Colonic mucosa (tissue), 4 donors: Measurements from ENCODE around the gene ATP10D. TPM values are rescaled to one million over a fixed set of nuclear protein-coding genes. Genes with fewer than 3 reads are reported as not detected.

ENCODE experiments used
- DNase-seq: peaks from one replicate; pipeline ENCODE4 v3.0.0-alpha.2; 2020
- H3K27ac ChIP-seq: fragments of 200-600 bp; one replicate; pipeline ENCODE4 v1.8.0; 2021
- H3K27me3 ChIP-seq: fragments of 200-600 bp; one replicate; pipeline ENCODE4 v1.8.0; 2021
- H3K36me3 ChIP-seq: fragments of 200-600 bp; one replicate; pipeline ENCODE4 v1.8.0; 2021
- H3K4me1 ChIP-seq: fragments of 200-600 bp; one replicate; pipeline ENCODE4 v1.8.0; 2021; ENCODE audit warnings: mild to moderate bottlenecking
- H3K4me3 ChIP-seq: fragments of 200-600 bp; one replicate; pipeline ENCODE4 v1.8.0; 2021
- H3K9ac ChIP-seq, 2 donors: one replicate each; pipeline ENCODE4 v1.7.0; 2013; ENCODE audit warnings: control low read depth in 2 of 2, low read depth in 2 of 2, low read length in 2 of 2
- H3K9me3 ChIP-seq: fragments of 200-600 bp; one replicate; pipeline ENCODE4 v1.8.0; 2021
- CTCF ChIP-seq: fragments of 200-600 bp; IDR thresholded peaks from one replicate; pipeline ENCODE4 v1.8.0; 2022; ENCODE audit warnings: antibody characterized with exemption, mild to moderate bottlenecking
- intact Hi-C: fragments of 100-400 bp; cut with DNase I; formaldehyde crosslinking; loops from one replicate; pipeline ENCODE4 v1.14.1; 2022
- total RNA-seq, 2 donors: library from RNA; stranded (reverse); fragmentation: NEBNext Ultra II Directional in 1 of 2; extraction: Animal tissue kit (Norgen Biotek cat#: 25700) in 1 of 2; gene quantifications; one replicate each; pipeline ENCODE4 v1.2.1, GENCODE V29; 2021
- donor health status: healthy.
- donor health status: DM: no; HTN: no; CAD: no.
- donor health status: DM: no; HTN: no; CAD: no.

The ATP10D gene
- total RNA-seq, 2 donors from 2014 or later, result 8.6 to 11.3 TPM

DNA sequence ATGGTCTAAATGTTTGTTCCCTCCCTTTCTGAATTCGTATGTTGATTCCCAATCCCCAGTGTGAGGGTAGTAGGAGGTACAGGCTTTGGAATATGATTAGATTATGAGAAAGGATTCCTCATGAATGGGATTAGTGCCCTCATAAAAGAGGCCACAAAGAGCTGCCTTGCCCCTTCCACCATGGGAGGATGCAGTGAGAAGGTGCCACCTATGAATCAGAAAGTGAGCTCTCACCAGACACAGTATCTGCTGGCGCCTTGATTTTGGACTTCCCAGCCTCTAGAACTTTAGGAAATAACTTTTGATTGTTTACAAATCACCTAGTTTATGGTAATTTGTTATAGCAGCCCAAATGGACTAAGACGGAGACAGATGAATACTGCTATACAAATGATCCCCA is 3.6 kb downstream of the ATP10D start:
- no peaks in the 10 kb centered on the region for H3K4me1 ChIP-seq
- intact Hi-C loops, result no loop called here
- DNase-seq, result no peak

GRCh38 chr4:47490550-47490949 is 5.5 kb downstream of the ATP10D start:
- intact Hi-C loops, result no loop called here
- no peaks in the 10 kb centered on the region for H3K27me3 ChIP-seq
- no peaks in the 10 kb centered on the region for H3K36me3 ChIP-seq
- no peak overlapping the region for H3K9ac ChIP-seq
- no peaks in the 10 kb centered on the region for H3K4me1 ChIP-seq
- H3K4me3 ChIP-seq, result no peak overlapping the region
- DNase-seq, result no peak
- no peak overlapping the region for H3K27ac ChIP-seq
- TF ChIP-seq CTCF, result no peak
- H3K9me3 ChIP-seq, result no peaks in the 10 kb centered on the region

More for the DNA sequence above, 3.6 kb downstream of the ATP10D start:
- no peak overlapping the region for H3K4me3 ChIP-seq
- TF ChIP-seq CTCF, result no peak
- H3K27me3 ChIP-seq, result no peaks in the 10 kb centered on the region
- H3K9me3 ChIP-seq, result no peaks in the 10 kb centered on the region
- no peak overlapping the region for H3K27ac ChIP-seq
- H3K9ac ChIP-seq, result no peak overlapping the region
- H3K36me3 ChIP-seq, result no peaks in the 10 kb centered on the region

GRCh38 chr4:47493238-47494123 is 8.4 kb downstream of the ATP10D start:
- DNase-seq, result no peak
- H3K27ac ChIP-seq, result no peak overlapping the region
- H3K4me1 ChIP-seq, result no peaks in the 10 kb centered on the region
- H3K9ac ChIP-seq, result no peak overlapping the region
- no peaks in the 10 kb centered on the region for H3K36me3 ChIP-seq
- H3K4me3 ChIP-seq, result no peak overlapping the region
- no peaks in the 10 kb centered on the region for H3K27me3 ChIP-seq
- intact Hi-C loops, result no loop called here
- no peak for TF ChIP-seq CTCF
- H3K9me3 ChIP-seq, result no peaks in the 10 kb centered on the region

DNA sequence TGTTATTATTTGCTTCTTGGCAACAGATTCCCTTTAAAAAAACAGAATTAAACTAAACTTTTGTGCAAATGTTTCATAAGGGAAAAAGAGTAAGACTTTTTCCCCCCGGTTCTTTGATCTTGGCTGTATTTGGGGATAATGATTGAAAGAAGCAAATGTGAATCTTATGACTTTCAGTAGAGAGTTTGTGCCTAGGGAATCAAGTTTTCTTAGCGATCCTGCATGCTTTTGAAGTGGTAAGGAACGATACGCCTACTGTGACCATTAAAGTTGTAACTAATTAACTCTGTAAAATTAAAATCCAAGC is 9.0 kb downstream of the ATP10D start:
- no peak overlapping the region for H3K27ac ChIP-seq
- no peak overlapping the region for H3K4me3 ChIP-seq
- intact Hi-C loops, result no loop called here
- no peak for DNase-seq
- H3K4me1 ChIP-seq, result no peaks in the 10 kb centered on the region
- H3K9ac ChIP-seq, result no peak overlapping the region
- H3K9me3 ChIP-seq, result no peaks in the 10 kb centered on the region
- no peaks in the 10 kb centered on the region for H3K27me3 ChIP-seq
- no peak for TF ChIP-seq CTCF
- H3K36me3 ChIP-seq, result no peaks in the 10 kb centered on the region

- H3K9ac ChIP-seq, result no peak overlapping the region
- H3K27me3 ChIP-seq, result no peaks in the 10 kb centered on the region
- DNase-seq, result no peak
- H3K36me3 ChIP-seq, result no peaks in the 10 kb centered on the region
- H3K27ac ChIP-seq, result no peak overlapping the region
- no peak overlapping the region for H3K4me3 ChIP-seq
- no peaks in the 10 kb centered on the region for H3K9me3 ChIP-seq
- intact Hi-C loops, result no loop called here
- H3K4me1 ChIP-seq, result no peaks in the 10 kb centered on the region
- TF ChIP-seq CTCF, result no peak
Observed at GRCh38 chr4:47498899-47499298, 13.8 kb downstream of the ATP10D start.
